ENCODE measurements around the gene RPTOR.

The RPTOR gene

GRCh38 chr17:80716986-80717719 lies 172.5 kb downstream of the RPTOR start:
- Histone ChIP-seq H3K9ac (ENCODE audit: low read depth, low read length) (no peak overlapping the region), H3K4me3 (ENCODE audit: low read length) (no peak overlapping the region), H3K4me1 (ENCODE audit: insufficient read depth, low read length) (peaks cover 16% of the 10 kb centered on the region), H3K27me3 (ENCODE audit: insufficient read depth, low read length) (no peaks in the 10 kb centered on the region), H3K36me3 (ENCODE audit: insufficient read depth, low read length) (no peaks in the 10 kb centered on the region), H3K27ac (ENCODE audit: low read depth, low read length) (no peak overlapping the region), H3K9me3 (ENCODE audit: insufficient read depth, low read depth, low read length) (no peaks in the 10 kb centered on the region)
- 93% methylated on average over 10 of the region's 10 CpGs for WGBS

GRCh38 chr17:80717720-80718083 lies 173.1 kb downstream of the RPTOR start:
- 85% methylated on average over 7 of the region's 7 CpGs for WGBS
- Histone ChIP-seq H3K9me3 (ENCODE audit: insufficient read depth, low read depth, low read length) (no peaks in the 10 kb centered on the region), H3K4me3 (ENCODE audit: low read length) (no peak overlapping the region), H3K4me1 (ENCODE audit: insufficient read depth, low read length) (peaks cover 16% of the 10 kb centered on the region), H3K27ac (ENCODE audit: low read depth, low read length) (no peak overlapping the region), H3K36me3 (ENCODE audit: insufficient read depth, low read length) (no peaks in the 10 kb centered on the region), H3K9ac (ENCODE audit: low read depth, low read length) (no peak overlapping the region), H3K27me3 (ENCODE audit: insufficient read depth, low read length) (no peaks in the 10 kb centered on the region)

GRCh38 chr17:80718428-80718827 lies 173.8 kb downstream of the RPTOR start:
- no peak overlapping the region for H3K4me3 ChIP-seq (ENCODE audit: low read length)
- H3K9me3 ChIP-seq (ENCODE audit: insufficient read depth, low read depth, low read length): no peaks in the 10 kb centered on the region
- 91% methylated on average over 4 of the region's 4 CpGs for WGBS
- H3K9ac ChIP-seq (ENCODE audit: low read depth, low read length): no peak overlapping the region
- no peaks in the 10 kb centered on the region for H3K36me3 ChIP-seq (ENCODE audit: insufficient read depth, low read length)
- no peaks in the 10 kb centered on the region for H3K27me3 ChIP-seq (ENCODE audit: insufficient read depth, low read length)
- peaks cover 16% of the 10 kb centered on the region for H3K4me1 ChIP-seq (ENCODE audit: insufficient read depth, low read length)
- no peak overlapping the region for H3K27ac ChIP-seq (ENCODE audit: low read depth, low read length)

- Histone ChIP-seq H3K4me3 (ENCODE audit: low read length) (no peak overlapping the region), H3K27ac (ENCODE audit: low read depth, low read length) (no peak overlapping the region), H3K9ac (ENCODE audit: low read depth, low read length) (no peak overlapping the region), H3K27me3 (ENCODE audit: insufficient read depth, low read length) (no peaks in the 10 kb centered on the region), H3K36me3 (ENCODE audit: insufficient read depth, low read length) (no peaks in the 10 kb centered on the region), H3K4me1 (ENCODE audit: insufficient read depth, low read length) (peaks cover 17% of the 10 kb centered on the region), H3K9me3 (ENCODE audit: insufficient read depth, low read depth, low read length) (no peaks in the 10 kb centered on the region)
- 92% methylated on average over 9 of the region's 9 CpGs for WGBS
Observed at GRCh38 chr17:80719449-80719848, 174.8 kb downstream of the RPTOR start.

- WGBS: 90% methylated on average over 35 of the region's 35 CpGs
Observed at GRCh38 chr17:80720610-80721577, 176.3 kb downstream of the RPTOR start.

GRCh38 chr17:80722661-80723060 lies 178.0 kb downstream of the RPTOR start:
- Histone ChIP-seq H3K4me3 (ENCODE audit: low read length) (no peak overlapping the region), H3K9ac (ENCODE audit: low read depth, low read length) (no peak overlapping the region), H3K4me1 (ENCODE audit: insufficient read depth, low read length) (peaks cover 14% of the 10 kb centered on the region), H3K27me3 (ENCODE audit: insufficient read depth, low read length) (no peaks in the 10 kb centered on the region), H3K9me3 (ENCODE audit: insufficient read depth, low read depth, low read length) (no peaks in the 10 kb centered on the region), H3K27ac (ENCODE audit: low read depth, low read length) (no peak overlapping the region), H3K36me3 (ENCODE audit: insufficient read depth, low read length) (no peaks in the 10 kb centered on the region)
- WGBS: 93% methylated on average over 3 of the region's 3 CpGs

More at GRCh38 chr17:80720610-80721577, 176.3 kb downstream of the RPTOR start:
- H3K4me1 ChIP-seq (ENCODE audit: insufficient read depth, low read length): peaks cover 22% of the 10 kb centered on the region
- H3K9me3 ChIP-seq (ENCODE audit: insufficient read depth, low read depth, low read length): no peaks in the 10 kb centered on the region
- no peak overlapping the region for H3K4me3 ChIP-seq (ENCODE audit: low read length)
- H3K27ac ChIP-seq (ENCODE audit: low read depth, low read length): no peak overlapping the region
- no peak overlapping the region for H3K9ac ChIP-seq (ENCODE audit: low read depth, low read length)
- H3K27me3 ChIP-seq (ENCODE audit: insufficient read depth, low read length): no peaks in the 10 kb centered on the region
- H3K36me3 ChIP-seq (ENCODE audit: insufficient read depth, low read length): no peaks in the 10 kb centered on the region

- no peaks in the 10 kb centered on the region for H3K27me3 ChIP-seq (ENCODE audit: insufficient read depth, low read length)
- H3K4me1 ChIP-seq (ENCODE audit: insufficient read depth, low read length): peaks cover 7% of the 10 kb centered on the region; the same call in 1 of the 2 replicates
- H3K27ac ChIP-seq (ENCODE audit: low read depth, low read length): no peak overlapping the region
- no peak overlapping the region for H3K9ac ChIP-seq (ENCODE audit: low read depth, low read length)
- H3K4me3 ChIP-seq (ENCODE audit: low read length): no peak overlapping the region
- H3K36me3 ChIP-seq (ENCODE audit: insufficient read depth, low read length): no peaks in the 10 kb centered on the region
- H3K9me3 ChIP-seq (ENCODE audit: insufficient read depth, low read depth, low read length): no peaks in the 10 kb centered on the region
- WGBS: 79% methylated on average over 13 of the region's 16 CpGs
Observed at GRCh38 chr17:80724775-80725266, 180.2 kb downstream of the RPTOR start.

- no peaks in the 10 kb centered on the region for H3K27me3 ChIP-seq (ENCODE audit: insufficient read depth, low read length)
- no peaks in the 10 kb centered on the region for H3K9me3 ChIP-seq (ENCODE audit: insufficient read depth, low read depth, low read length)
- H3K9ac ChIP-seq (ENCODE audit: low read depth, low read length): no peak overlapping the region
- no peak overlapping the region for H3K4me3 ChIP-seq (ENCODE audit: low read length)
- no peak overlapping the region for H3K27ac ChIP-seq (ENCODE audit: low read depth, low read length)
- 89% methylated on average over 8 of the region's 8 CpGs for WGBS
- peaks cover 7% of the 10 kb centered on the region; the same call in 1 of the 2 replicates for H3K4me1 ChIP-seq (ENCODE audit: insufficient read depth, low read length)
- H3K36me3 ChIP-seq (ENCODE audit: insufficient read depth, low read length): no peaks in the 10 kb centered on the region
Observed at GRCh38 chr17:80725517-80725916, 180.9 kb downstream of the RPTOR start.

- 95% methylated on average over 42 of the region's 42 CpGs for WGBS
- H3K4me1 ChIP-seq (ENCODE audit: insufficient read depth, low read length): peaks cover 9% of the 10 kb centered on the region; the same call in 1 of the 2 replicates
Observed at GRCh38 chr17:80726558-80727408, 182.1 kb downstream of the RPTOR start.

GRCh38 chr17:80727409-80727755 lies 182.7 kb downstream of the RPTOR start:
- 97% methylated on average over 13 of the region's 13 CpGs for WGBS
- Histone ChIP-seq H3K27me3 (ENCODE audit: insufficient read depth, low read length) (no peaks in the 10 kb centered on the region), H3K9ac (ENCODE audit: low read depth, low read length) (no peak overlapping the region), H3K4me1 (ENCODE audit: insufficient read depth, low read length) (peaks cover 15% of the 10 kb centered on the region; the same call in 1 of the 2 replicates), H3K4me3 (ENCODE audit: low read length) (no peak overlapping the region), H3K36me3 (ENCODE audit: insufficient read depth, low read length) (no peaks in the 10 kb centered on the region), H3K27ac (ENCODE audit: low read depth, low read length) (no peak overlapping the region), H3K9me3 (ENCODE audit: insufficient read depth, low read depth, low read length) (no peaks in the 10 kb centered on the region)

More at GRCh38 chr17:80726558-80727408, 182.1 kb downstream of the RPTOR start:
- Histone ChIP-seq H3K4me3 (ENCODE audit: low read length) (no peak overlapping the region), H3K9ac (ENCODE audit: low read depth, low read length) (no peak overlapping the region), H3K27ac (ENCODE audit: low read depth, low read length) (no peak overlapping the region), H3K36me3 (ENCODE audit: insufficient read depth, low read length) (no peaks in the 10 kb centered on the region), H3K9me3 (ENCODE audit: insufficient read depth, low read depth, low read length) (no peaks in the 10 kb centered on the region), H3K27me3 (ENCODE audit: insufficient read depth, low read length) (no peaks in the 10 kb centered on the region)
